Measurements from ENCODE around the gene PBRM1.

DNA sequence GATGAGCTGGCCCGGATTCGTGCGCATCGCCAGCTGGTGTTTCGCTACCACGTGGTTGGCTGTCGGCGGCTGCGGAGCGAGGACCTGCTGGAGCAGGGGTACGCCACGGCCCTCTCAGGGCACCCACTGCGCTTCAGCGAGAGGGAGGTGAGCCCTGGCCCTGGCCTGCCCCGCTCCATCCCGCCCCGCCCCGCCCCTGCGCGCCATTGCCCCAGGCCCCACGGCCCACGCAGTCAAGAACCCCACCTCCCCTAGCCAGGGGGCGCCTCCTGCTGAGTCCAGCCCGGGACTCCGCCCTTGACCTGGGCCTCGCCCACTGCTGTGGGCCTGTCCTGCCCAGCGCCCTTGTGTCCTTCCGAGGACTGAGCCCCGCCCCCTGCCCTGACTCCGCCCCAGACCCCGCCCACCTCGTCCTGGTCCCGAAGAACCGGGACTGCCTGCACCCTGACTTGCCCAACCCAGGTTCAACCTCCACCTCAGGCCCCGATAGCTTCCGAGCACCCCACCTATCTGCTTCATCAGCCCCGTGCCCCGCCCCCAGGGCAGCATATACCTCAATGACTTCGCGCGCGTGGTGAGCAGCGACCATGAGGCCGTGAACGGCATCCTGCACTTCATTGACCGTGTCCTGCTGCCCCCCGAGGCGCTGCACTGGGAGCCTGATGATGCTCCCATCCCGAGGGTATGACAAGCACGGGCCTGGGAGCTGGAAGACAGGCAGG lies 166.8 kb downstream of the PBRM1 start:
- TF ChIP-seq, protein P1, sequence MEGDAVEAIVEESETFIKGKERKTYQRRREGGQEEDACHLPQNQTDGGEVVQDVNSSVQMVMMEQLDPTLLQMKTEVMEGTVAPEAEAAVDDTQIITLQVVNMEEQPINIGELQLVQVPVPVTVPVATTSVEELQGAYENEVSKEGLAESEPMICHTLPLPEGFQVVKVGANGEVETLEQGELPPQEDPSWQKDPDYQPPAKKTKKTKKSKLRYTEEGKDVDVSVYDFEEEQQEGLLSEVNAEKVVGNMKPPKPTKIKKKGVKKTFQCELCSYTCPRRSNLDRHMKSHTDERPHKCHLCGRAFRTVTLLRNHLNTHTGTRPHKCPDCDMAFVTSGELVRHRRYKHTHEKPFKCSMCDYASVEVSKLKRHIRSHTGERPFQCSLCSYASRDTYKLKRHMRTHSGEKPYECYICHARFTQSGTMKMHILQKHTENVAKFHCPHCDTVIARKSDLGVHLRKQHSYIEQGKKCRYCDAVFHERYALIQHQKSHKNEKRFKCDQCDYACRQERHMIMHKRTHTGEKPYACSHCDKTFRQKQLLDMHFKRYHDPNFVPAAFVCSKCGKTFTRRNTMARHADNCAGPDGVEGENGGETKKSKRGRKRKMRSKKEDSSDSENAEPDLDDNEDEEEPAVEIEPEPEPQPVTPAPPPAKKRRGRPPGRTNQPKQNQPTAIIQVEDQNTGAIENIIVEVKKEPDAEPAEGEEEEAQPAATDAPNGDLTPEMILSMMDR (IDR thresholded peaks at IDR 0.05): no peak
- no peak for TF ChIP-seq POLR2A (IDR thresholded peaks at IDR 0.05)

Data from thyroid gland (tissue), 4 donors.